H1 (cell line): Measurements from ENCODE around the gene CTNNBL1. TPM values are rescaled to one million over a fixed set of nuclear protein-coding genes. Genes with fewer than 3 reads are reported as not detected.

ENCODE experiments used
- BCL11A ChIP-seq, 2 experiments: IDR thresholded peaks; one replicate each; pipeline ENCODE4 v1.6.1; 2011; ENCODE audit warnings: low read depth in 2 of 2, low read length in 2 of 2, mild to moderate bottlenecking in 2 of 2
- GTF2F1 ChIP-seq: IDR thresholded peaks from 2 replicates; pipeline ENCODE4 v1.6.1; 2012; ENCODE audit warnings: low read depth, low read length, improper control_type of control experiment, borderline replicate concordance
- MAFK ChIP-seq: IDR thresholded peaks from 2 replicates; pipeline ENCODE4 v1.6.1; 2012; ENCODE audit warnings: low read depth, mild to moderate bottlenecking, improper control_type of control experiment, low read length
- POLR2A ChIP-seq, 2 experiments: IDR thresholded peaks; 1 replicate in 1 of 2; 2 replicates in 1 of 2; pipeline ENCODE4 v1.6.1; 2011; ENCODE audit warnings: low read depth in 2 of 2, low read length in 2 of 2, mild to moderate bottlenecking in 2 of 2; ENCODE audit errors: control extremely low read depth in 1 of 2
- POU5F1 ChIP-seq: IDR thresholded peaks from 2 replicates; pipeline ENCODE4 v1.6.1; 2011; ENCODE audit warnings: low read depth, mild to moderate bottlenecking, low read length, moderate library complexity
- RAD21 ChIP-seq, 2 experiments: IDR thresholded peaks in 1 of 2; conservative IDR thresholded peaks in 1 of 2; 2 replicates each; pipeline ENCODE4 v1.6.1; 2011; ENCODE audit warnings: low read depth in 2 of 2, low read length in 2 of 2, improper control_type of control experiment in 1 of 2, inconsistent platforms in 1 of 2, mild to moderate bottlenecking in 1 of 2, moderate library complexity in 1 of 2
- polyA plus RNA-seq, 7 experiments: library from polyadenylated mRNA; depleted of rRNA in 3 of 7; stranded (reverse) in 5 of 7; unstranded in 2 of 7; fragments of >200 nt in 5 of 7; fragments of 200-250 nt in 2 of 7; gene quantifications; 1 replicate in 5 of 7; 2 replicates in 1 of 7; 4 replicates in 1 of 7; pipeline versions ENCODE4 v1.2.1 to v1.2.3, GENCODE V29; 2011 to 2013; ENCODE audit warnings: missing spikeins in 2 of 7, mixed read lengths in 2 of 7
- total RNA-seq: library from RNA; stranded (reverse); fragmentation: NEBNext Ultra II Directional; extraction: Animal tissue kit (Norgen Biotek cat#: 25700); gene quantifications from 2 replicates; pipeline ENCODE4 v1.2.1, GENCODE V29; 2021
- TF ChIP-seq, protein P1 (sequence below), 3 experiments: IDR thresholded peaks; 1 replicate in 2 of 3; 2 replicates in 1 of 3; pipeline versions ENCODE4 v1.5.1 to v1.6.1; 2011; ENCODE audit warnings: low read length in 3 of 3, mild to moderate bottlenecking in 3 of 3, inconsistent platforms in 2 of 3, low read depth in 1 of 3, moderate library complexity in 1 of 3; ENCODE audit not compliant: insufficient read depth in 1 of 3; ENCODE audit errors: control extremely low read depth in 1 of 3

The CTNNBL1 gene
- total and polyA plus RNA-seq, 2 of the 8 experiments (the other 6 are each of a cell fraction or from before 2014, with no cell fraction given) = 19.6 to 81.6 TPM

DNA sequence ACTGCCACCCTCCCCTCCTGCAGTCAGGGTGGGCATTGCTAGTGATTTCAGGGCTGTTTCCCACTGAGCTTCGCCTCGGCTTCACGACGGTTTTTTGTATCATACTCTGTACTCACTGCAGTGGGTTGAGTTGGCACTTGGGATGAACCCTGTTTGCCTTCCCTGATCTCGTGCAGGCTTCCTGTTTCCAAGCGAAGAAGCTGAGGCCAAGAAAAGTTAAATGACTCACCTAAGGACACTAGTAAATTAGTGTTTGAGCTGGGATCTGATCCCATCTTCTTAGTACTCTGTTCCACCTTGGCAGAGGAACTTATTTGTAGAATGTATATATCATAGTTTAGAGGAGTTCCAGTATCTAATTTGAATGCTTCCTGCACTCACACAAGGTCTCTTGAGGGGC lies 158.8 kb downstream of the CTNNBL1 start (continued):
- TF ChIP-seq BCL11A (IDR thresholded peaks at IDR 0.05; ENCODE audit: low read depth in 2 of 2, low read length in 2 of 2) (no peak), POU5F1 (no peak), RAD21 (IDR thresholded peaks at IDR 0.05 in 1 of 2, conservative IDR thresholded peaks at IDR 0.05 in 1 of 2; ENCODE audit: low read depth in 2 of 2, low read length in 2 of 2) (no peak), GTF2F1 (no peak), MAFK (no peak), POLR2A (IDR thresholded peaks at IDR 0.05; ENCODE audit: control extremely low read depth in 1 of 2, low read depth in 2 of 2, low read length in 2 of 2) (no peak)
- TF ChIP-seq, protein P1, sequence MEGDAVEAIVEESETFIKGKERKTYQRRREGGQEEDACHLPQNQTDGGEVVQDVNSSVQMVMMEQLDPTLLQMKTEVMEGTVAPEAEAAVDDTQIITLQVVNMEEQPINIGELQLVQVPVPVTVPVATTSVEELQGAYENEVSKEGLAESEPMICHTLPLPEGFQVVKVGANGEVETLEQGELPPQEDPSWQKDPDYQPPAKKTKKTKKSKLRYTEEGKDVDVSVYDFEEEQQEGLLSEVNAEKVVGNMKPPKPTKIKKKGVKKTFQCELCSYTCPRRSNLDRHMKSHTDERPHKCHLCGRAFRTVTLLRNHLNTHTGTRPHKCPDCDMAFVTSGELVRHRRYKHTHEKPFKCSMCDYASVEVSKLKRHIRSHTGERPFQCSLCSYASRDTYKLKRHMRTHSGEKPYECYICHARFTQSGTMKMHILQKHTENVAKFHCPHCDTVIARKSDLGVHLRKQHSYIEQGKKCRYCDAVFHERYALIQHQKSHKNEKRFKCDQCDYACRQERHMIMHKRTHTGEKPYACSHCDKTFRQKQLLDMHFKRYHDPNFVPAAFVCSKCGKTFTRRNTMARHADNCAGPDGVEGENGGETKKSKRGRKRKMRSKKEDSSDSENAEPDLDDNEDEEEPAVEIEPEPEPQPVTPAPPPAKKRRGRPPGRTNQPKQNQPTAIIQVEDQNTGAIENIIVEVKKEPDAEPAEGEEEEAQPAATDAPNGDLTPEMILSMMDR (IDR thresholded peaks at IDR 0.05; ENCODE audit: control extremely low read depth in 1 of 3, insufficient read depth in 1 of 3, low read depth in 1 of 3, low read length in 3 of 3) = no peak
